Activated CD4-positive, alpha-beta T cell treated with anti-CD3 and anti-CD28 coated beads for 1 hour (primary cell): ENCODE results near the gene TUBA1C.
"Not testable (repeated sequence)": the region's sequence is repeated elsewhere in the genome, so short reads cannot be mapped to it uniquely, and the experiment has no call there.

ENCODE experiments used
- DNase-seq: peaks from one replicate; pipeline ENCODE4 v3.0.0-alpha.2; 2020

TUBA1C gene

GRCh38 chr12:49255857-49256637 is 8.8 kb upstream of the TUBA1C start:
- no peak for DNase-seq

GRCh38 chr12:49257508-49258184 is 7.2 kb upstream of the TUBA1C start:
- not testable (repeated sequence) for DNase-seq

GRCh38 chr12:49259452-49259851 is 5.4 kb upstream of the TUBA1C start:
- no peak for DNase-seq

- no peak for DNase-seq
Measured at GRCh38 chr12:49260166-49260565, 4.7 kb upstream of the TUBA1C start.

- DNase-seq, result no peak
Measured at GRCh38 chr12:49260571-49261363, 4.1 kb upstream of the TUBA1C start.

GRCh38 chr12:49261721-49262120 is 3.2 kb upstream of the TUBA1C start:
- no peak for DNase-seq

GRCh38 chr12:49263400-49263763 is 1.5 kb upstream of the TUBA1C start:
- no peak for DNase-seq

- DNase-seq, result no peak
Measured at GRCh38 chr12:49264466-49264872, 413 bp upstream of the TUBA1C start.

GRCh38 chr12:49269191-49269590 is 4.3 kb downstream of the TUBA1C start:
- DNase-seq, result not testable (repeated sequence)

- DNase-seq, result no peak
Measured at GRCh38 chr12:49272790-49273725, 8.2 kb downstream of the TUBA1C start.

GRCh38 chr12:49273726-49274395 is 9.0 kb downstream of the TUBA1C start:
- DNase-seq, result no peak

GRCh38 chr12:49274396-49275069 is 9.7 kb downstream of the TUBA1C start:
- DNase-seq, result no peak

GRCh38 chr12:49276304-49277290 is 11.7 kb downstream of the TUBA1C start:
- no peak for DNase-seq

- no peak for DNase-seq
Measured at GRCh38 chr12:49277466-49277865, 12.6 kb downstream of the TUBA1C start.

GRCh38 chr12:49279706-49280159 is 14.9 kb downstream of the TUBA1C start:
- no peak for DNase-seq

GRCh38 chr12:49280545-49280944 is 15.7 kb downstream of the TUBA1C start:
- not testable (repeated sequence) for DNase-seq

- no peak for DNase-seq
Measured at GRCh38 chr12:49282302-49282701, 17.4 kb downstream of the TUBA1C start.

- DNase-seq, result not testable (repeated sequence)
Measured at GRCh38 chr12:49282740-49283375, 18.0 kb downstream of the TUBA1C start.
